Endothelial cell of umbilical vein (primary cell): Measurements from ENCODE around the gene KIFC1.

ENCODE experiments used
- EZH2 ChIP-seq: IDR thresholded peaks from 2 replicates; pipeline ENCODE4 v1.6.1; 2012; ENCODE audit warnings: borderline replicate concordance, low read depth, mild to moderate bottlenecking, moderate library complexity, low read length, inconsistent platforms; ENCODE audit not compliant: severe bottlenecking
- GATA2 ChIP-seq: IDR thresholded peaks from 2 replicates; pipeline ENCODE4 v1.7.0; 2011; ENCODE audit warnings: low read depth, mild to moderate bottlenecking, moderate library complexity, mixed read lengths, low read length; ENCODE audit not compliant: insufficient read length, insufficient read depth
- JUN ChIP-seq: IDR thresholded peaks from 2 replicates; pipeline ENCODE4 v1.6.1; 2011; ENCODE audit warnings: borderline replicate concordance, low read depth; ENCODE audit not compliant: insufficient read length, insufficient read depth
- MYC ChIP-seq: IDR thresholded peaks from one replicate; pipeline ENCODE4 v1.6.1; 2011; ENCODE audit warnings: mild to moderate bottlenecking, low read depth, low read length
- POLR2A ChIP-seq: IDR thresholded peaks from 2 replicates; pipeline ENCODE4 v1.6.1; 2012; ENCODE audit warnings: low read depth, mild to moderate bottlenecking, control low read depth, low read length
- POLR2AphosphoS5 ChIP-seq: IDR thresholded peaks from 2 replicates; pipeline ENCODE4 v1.6.1; 2012; ENCODE audit warnings: low read depth, mild to moderate bottlenecking, control low read depth, low read length, moderate library complexity; ENCODE audit not compliant: insufficient read depth
- TF ChIP-seq, protein P1 (sequence below), 2 donors: IDR thresholded peaks; 1 replicate in 1 of 2; 2 replicates in 1 of 2; pipeline ENCODE4 v1.5.1; 2011; ENCODE audit warnings: low read length in 2 of 2, mild to moderate bottlenecking in 2 of 2, moderate library complexity in 2 of 2, control low read depth in 1 of 2, inconsistent platforms in 1 of 2, low read depth in 1 of 2; ENCODE audit not compliant: insufficient read depth in 1 of 2; ENCODE audit errors: extremely low read depth in 1 of 2
- TF ChIP-seq, protein P2 (sequence below): IDR thresholded peaks from 2 replicates; pipeline ENCODE4 v1.6.1; 2011; ENCODE audit not compliant: insufficient read depth, insufficient read length

DNA sequence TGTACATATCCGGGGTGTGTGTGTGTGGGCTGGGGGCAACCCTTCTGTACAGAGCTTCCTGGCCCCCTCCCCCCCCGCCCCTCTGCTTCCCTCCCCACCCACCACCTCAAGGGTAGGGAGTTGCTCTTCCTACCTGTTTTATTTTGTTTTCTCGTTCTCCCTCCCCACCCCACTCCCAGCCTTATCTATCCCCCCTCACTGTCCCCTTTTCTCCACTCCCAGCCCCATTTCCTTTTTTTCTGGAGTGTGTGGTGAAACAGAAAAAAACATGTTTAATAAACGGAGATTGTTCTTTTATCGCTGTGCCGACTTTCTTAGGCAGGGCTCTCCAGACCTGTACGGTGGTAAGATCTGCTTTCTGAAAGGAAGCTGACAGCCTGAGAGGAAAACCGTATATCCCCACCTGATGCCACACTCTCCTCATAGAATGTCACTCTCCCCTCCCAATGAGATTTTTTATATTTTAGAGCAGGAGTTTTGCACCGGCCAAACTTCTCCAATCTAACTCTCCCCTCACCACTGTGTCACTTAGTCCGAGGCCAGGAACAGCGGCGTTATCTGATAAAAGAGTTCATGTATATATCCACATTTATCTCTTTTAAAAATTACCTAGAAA, 61.9 kb downstream of the KIFC1 start:
- TF ChIP-seq GATA2 = no peak
- TF ChIP-seq, protein P1, sequence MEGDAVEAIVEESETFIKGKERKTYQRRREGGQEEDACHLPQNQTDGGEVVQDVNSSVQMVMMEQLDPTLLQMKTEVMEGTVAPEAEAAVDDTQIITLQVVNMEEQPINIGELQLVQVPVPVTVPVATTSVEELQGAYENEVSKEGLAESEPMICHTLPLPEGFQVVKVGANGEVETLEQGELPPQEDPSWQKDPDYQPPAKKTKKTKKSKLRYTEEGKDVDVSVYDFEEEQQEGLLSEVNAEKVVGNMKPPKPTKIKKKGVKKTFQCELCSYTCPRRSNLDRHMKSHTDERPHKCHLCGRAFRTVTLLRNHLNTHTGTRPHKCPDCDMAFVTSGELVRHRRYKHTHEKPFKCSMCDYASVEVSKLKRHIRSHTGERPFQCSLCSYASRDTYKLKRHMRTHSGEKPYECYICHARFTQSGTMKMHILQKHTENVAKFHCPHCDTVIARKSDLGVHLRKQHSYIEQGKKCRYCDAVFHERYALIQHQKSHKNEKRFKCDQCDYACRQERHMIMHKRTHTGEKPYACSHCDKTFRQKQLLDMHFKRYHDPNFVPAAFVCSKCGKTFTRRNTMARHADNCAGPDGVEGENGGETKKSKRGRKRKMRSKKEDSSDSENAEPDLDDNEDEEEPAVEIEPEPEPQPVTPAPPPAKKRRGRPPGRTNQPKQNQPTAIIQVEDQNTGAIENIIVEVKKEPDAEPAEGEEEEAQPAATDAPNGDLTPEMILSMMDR (IDR thresholded peaks at IDR 0.05; ENCODE audit: extremely low read depth in 1 of 2, insufficient read depth in 1 of 2, low read depth in 1 of 2, low read length in 2 of 2) = no peak
- no peak for TF ChIP-seq POLR2AphosphoS5
- TF ChIP-seq POLR2A = no peak
- TF ChIP-seq, protein P2, sequence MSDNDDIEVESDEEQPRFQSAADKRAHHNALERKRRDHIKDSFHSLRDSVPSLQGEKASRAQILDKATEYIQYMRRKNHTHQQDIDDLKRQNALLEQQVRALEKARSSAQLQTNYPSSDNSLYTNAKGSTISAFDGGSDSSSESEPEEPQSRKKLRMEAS = no peak
- TF ChIP-seq MYC = no peak
- TF ChIP-seq EZH2 = no peak
- TF ChIP-seq JUN = no peak
